T-helper 2 cell treated with Interferon-gamma antibody and Interleukin-4, amounts not matched to agents 100 ng/mL and 5 ng/mL, for 36 hours (primary cell): ENCODE results near the gene TRO. TPM values are rescaled to one million over a fixed set of nuclear protein-coding genes. Genes with fewer than 3 reads are reported as not detected.

ENCODE experiments used
- intact Hi-C: fragments of 100-400 bp; cut with micrococcal nuclease; formaldehyde crosslinking; loops from one replicate; pipeline ENCODE4 v1.15.1; 2023
- total RNA-seq: library from RNA; stranded (reverse); gene quantifications from 2 replicates; pipeline ENCODE4 v1.2.3, GENCODE V29; 2022

TRO gene
- total RNA-seq, 1 donor from 2014 or later, result 1.2 TPM

DNA sequence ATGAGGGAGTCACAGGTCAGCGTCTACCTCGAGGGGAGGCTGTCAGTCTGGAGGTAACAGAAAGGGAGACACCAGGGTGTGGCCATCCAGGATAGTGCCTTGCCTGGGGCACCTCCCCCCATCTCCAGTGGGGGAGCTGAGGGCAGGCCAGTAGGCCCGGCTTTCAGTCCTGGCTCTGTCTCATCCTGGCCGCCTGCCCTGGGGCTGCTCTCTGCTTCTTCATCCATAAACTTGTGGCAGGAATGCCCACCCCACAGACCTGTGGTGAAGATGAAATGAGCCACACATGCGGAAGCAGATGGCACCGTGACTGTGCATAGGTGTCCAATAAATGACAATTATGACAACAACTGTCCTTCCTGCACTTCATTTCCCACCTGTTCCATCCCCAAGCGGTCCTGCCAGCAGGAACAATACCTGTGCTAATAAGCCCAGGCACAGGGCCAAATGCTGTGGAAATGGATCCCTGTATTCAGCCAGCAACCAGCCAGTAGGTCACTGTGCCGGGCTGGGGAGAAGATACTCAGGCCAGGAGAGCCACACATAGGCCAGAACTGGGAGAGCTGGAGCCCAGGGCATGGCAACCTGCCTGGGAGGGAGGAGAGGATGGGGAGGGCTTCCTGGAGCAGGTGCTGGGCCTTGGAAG lies 30.2 kb downstream of the TRO start:
- intact Hi-C loops, result no loop called here

DNA sequence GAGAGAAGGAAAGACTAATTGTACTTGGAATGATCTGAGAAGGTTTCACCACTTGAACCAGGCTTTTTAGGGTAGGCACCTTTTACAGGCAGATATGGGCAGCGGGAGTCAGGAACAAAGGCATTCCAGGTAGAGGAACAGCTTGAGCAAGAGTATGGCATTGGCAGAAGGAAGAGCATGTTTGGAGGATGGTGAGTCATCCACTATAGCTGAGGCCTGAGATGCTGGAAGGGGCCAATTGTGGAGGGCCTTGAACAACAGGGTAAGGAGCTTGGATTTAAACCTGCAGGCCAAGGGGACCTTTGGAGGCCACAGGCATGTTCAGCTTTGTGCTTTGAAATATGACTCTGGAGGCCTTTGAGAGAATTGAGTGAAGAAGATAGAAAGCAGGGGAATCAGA lies 41.1 kb downstream of the TRO start:
- intact Hi-C loops, result no loop called here

DNA sequence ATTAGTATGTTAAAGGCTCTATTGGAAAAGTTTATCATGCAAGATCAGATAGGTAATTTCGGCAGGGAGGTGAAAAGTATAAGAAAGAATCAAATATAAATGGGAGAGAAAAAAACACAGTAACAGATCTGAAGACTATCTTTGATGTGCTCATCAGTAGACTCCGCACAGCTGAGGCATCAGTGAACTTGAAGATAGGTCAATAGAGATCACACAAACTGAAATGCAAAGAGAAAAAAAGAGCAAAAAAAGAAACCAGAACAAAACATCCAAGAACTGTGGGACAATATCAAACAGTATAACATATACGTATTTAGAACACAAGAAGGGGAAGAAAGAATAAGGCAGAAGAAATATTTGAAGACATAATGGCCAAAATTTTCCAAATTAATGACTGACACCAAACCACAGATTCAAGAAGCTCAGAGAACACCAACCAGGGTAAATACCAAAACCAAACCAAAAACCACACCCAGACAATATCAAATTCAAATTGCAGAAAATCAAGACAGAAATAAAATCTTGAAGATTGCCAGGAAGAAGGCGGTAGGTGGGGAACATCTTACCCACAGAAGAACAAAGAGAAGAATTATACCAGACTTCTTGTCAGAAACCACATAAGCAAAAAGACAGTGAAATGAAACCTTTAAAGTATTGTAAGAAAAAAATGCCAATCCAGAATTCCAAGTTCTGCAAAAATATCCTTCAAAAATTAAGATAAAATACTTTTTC lies 44.3 kb downstream of the TRO start:
- intact Hi-C loops, result no loop called here

DNA sequence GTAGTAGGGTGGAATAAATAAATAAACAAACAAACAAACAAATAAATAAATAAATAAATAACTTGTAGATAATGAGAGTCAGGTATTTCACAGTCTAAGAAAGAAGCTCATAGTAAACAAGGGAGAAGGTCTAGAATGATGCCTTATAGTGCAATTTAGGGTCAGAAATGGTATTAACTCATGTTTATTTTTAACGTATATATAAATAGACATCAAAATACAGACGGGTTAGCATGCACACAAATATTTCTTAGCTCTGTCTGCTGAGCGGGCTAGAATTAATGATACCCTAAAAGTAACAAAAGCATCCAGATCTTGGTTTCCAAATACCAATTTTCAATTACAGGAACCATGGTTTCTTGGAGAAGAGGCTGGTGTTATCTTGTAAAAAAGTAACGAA lies 56.8 kb downstream of the TRO start:
- intact Hi-C loops, result no loop called here

DNA sequence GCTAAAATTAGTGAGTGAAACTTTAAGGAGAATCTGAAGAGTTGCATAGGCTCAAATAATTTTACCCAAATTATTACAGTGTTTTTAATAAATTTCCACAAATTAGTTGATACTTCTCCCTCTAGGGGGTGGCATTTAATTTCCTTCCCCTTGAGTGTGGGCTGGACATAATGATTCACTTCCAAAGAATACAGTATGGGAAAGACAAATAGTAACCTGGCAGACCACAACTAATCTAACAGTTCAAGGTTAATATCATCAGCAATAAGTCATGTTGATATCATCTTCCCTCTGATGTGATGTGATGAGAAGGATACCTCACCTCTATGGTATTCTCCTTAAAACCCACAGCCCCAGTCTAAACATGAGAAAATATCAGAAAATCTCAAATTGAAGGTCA lies 57.8 kb downstream of the TRO start:
- intact Hi-C loops, result no loop called here

DNA sequence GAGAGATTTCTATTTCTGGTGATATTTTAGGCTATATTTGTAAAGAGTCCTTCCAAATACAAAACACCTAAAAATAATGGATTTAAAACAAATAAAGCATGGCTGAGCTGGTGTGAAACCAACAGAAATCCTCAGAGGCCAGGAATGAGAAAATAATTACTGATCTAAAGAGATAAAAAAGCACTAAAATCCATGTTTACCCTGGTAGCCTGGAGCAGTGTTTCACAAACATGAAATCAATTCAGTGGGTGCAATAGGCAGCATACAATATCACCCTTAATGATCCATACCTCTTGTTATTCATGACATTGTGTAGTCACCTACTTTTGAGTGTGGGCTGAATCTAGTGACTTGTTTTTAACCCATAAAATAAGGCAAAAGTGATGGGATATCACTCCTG lies 58.8 kb downstream of the TRO start:
- intact Hi-C loops, result no loop called here

DNA sequence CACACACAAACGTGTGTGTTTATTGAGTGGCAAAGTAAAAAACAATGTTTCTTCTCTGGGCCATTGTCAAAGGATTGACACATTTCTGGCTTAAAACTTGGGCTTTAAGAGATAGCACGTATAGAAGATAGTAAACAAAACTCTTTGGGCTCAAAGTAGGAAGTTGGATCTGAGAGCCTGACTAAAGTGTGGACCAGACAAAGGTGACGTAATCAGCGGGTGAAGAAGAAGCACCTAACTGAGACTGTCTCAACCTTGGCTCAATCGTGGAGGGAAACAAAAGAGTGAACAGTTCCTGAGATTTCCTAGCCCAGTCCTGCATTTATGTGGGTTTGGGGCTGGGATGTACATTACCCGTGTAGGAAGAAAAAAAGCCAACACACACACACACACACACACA lies 59.7 kb downstream of the TRO start:
- intact Hi-C loops, result no loop called here

Other genes starting within 250 kb of the TRO start
- not detected in 2 replicates for gene ITIH6, start 122.6 kb upstream of the TRO start, total RNA-seq
- gene MAGED2, start 113.1 kb upstream of the TRO start, total RNA-seq, result 39.5 and 44.5 TPM in 2 replicates
- 0.27 and 0.50 TPM in 2 replicates for gene PFKFB1, start 73.4 kb downstream of the TRO start, total RNA-seq
- 28.2 and 34.9 TPM in 2 replicates for gene APEX2, start 79.5 kb downstream of the TRO start, total RNA-seq
- gene ALAS2, start 110.2 kb downstream of the TRO start, total RNA-seq, result not detected in 2 replicates
- 0.36 TPM in 1 of 2 replicates, not detected in the other for gene PAGE2B, start 154.2 kb downstream of the TRO start, total RNA-seq
- not detected in 2 replicates for gene PAGE2, start 168.2 kb downstream of the TRO start, total RNA-seq